H54 (cell line): ENCODE measurements around the gene LRRC71.

Experiments used
- DNase-seq: peaks from one replicate; pipeline ENCODE4 v3.0.0; 2011; ENCODE audit warnings: low spot score, mixed read lengths; ENCODE audit not compliant: insufficient read length
- FAIRE-seq: peaks from 3 replicates; lab custom pipeline; 2011; peaks lifted over from hg19 to GRCh38; lab: Jason Lieb, UNC
- POLR2A ChIP-seq: IDR thresholded peaks from 2 replicates; pipeline ENCODE4 v1.6.1; 2011; ENCODE audit warnings: low read depth, mild to moderate bottlenecking, low read length

LRRC71 gene

DNA sequence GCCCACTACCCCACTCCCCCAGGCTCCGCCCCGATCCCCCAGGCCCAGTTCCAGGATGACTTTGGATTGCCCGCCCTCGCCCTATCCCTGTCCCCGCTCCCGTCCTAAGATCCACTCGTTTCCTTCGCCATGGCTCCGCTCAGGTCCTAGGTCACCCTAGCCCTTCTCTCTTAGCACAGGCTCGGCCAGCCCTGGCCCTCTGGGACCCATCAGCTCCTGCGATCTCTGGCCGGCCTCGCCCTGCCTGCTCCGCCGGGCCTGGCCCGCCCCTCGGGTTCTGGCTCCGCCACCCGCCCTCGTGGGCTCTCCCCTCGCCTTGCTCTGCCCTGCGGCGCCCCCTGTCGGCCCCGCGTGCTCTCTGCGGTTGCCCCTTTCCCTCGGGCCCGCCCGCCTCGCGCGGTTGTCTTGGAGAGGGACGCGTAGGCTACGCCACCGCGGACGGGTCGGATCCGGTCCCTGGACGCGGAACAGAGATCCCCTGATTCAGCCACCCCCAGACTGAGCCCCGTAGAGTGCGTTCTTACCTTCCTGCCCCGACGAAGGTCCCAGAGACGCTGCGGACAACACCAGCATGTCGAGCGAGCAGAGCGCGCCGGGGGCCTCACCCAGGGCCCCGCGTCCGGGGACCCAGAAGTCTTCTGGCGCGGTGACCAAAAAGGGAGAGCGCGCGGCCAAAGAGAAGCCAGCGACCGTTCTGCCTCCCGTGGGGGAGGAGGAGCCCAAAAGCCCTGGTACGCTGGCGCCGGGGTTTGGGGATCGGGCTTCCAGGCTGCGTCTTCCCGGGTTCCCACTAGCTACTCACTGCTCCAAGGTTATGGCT is at the start of gene LRRC71:
TSS of gene LRRC71 (plus strand) at position 400 of the 820 bp plus-strand sequence. CDS start at position 572, 172 bp downstream.
- no peak for FAIRE-seq
- TF ChIP-seq POLR2A = no peak
- DNase-seq = peak; percentile 85

- DNase-seq (no peak), FAIRE-seq (no peak)
- TF ChIP-seq POLR2A = no peak
Observed at GRCh38 chr1:156873659-156874058, 46.8 kb upstream of the LRRC71 start.

DNA sequence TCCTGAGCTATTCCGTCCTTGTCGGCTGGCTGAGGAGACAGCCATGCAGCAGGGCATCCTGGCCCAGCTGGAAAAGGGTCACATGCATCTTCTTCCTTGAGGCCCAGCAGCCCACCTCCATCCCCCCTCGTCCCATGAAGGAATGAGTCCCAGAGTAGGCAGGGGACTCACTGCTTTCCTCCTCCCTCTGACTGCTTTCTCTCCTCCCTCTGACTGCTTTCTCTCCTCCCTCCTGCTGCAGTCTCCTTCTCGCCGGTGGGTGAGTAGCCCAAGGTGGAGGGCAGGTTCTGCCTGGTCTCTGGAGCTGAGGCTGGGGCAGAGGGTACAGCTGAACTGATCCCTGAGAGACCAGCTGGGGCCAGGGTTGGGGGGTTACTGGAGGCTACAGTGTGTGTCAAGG is 46.3 kb upstream of the LRRC71 start:
- FAIRE-seq (no peak), DNase-seq (no peak)
- TF ChIP-seq POLR2A = no peak

DNA sequence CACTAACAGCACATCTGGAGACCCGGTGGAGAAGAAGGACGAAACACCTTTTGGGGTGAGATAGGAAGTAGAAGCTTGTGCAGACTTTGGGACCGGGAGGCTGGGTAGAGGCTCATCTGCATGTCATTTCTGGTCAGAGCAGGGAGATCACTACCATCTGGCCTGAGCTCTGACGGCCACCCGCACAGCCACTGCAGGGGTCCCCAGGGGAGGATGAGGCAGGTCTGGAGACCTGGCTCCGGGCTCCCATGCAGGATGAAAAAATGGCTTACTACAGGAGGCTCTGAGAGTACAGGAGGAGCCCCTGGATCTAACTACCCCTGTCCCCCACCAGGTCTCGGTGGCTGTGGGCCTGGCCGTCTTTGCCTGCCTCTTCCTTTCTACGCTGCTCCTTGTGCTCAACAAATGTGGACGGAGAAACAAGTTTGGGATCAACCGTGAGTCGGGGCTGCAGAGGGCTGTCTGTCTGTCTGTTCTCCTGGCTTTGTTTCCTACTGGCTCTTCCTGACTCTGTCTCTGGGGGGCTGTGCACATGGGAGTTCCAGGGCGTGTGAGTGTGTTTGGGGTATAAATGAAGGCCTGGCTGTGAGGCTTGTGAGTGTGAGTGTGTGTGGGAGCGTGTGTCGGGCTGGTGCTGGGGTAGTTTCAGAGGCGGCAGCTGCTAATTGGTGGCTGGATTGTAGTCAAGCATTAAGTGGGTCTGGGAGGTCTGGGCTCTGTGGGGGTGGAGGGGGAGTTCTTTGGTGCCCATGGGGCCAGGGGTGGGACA is 45.7 kb upstream of the LRRC71 start:
- DNase-seq (no peak), FAIRE-seq (no peak)
- no peak for TF ChIP-seq POLR2A

GRCh38 chr1:156875341-156875615 is 45.2 kb upstream of the LRRC71 start:
- no peak for TF ChIP-seq POLR2A
- DNase-seq (no peak), FAIRE-seq (no peak)

GRCh38 chr1:156876281-156876680 is 44.2 kb upstream of the LRRC71 start:
- no peak for TF ChIP-seq POLR2A
- no peak for FAIRE-seq

DNA sequence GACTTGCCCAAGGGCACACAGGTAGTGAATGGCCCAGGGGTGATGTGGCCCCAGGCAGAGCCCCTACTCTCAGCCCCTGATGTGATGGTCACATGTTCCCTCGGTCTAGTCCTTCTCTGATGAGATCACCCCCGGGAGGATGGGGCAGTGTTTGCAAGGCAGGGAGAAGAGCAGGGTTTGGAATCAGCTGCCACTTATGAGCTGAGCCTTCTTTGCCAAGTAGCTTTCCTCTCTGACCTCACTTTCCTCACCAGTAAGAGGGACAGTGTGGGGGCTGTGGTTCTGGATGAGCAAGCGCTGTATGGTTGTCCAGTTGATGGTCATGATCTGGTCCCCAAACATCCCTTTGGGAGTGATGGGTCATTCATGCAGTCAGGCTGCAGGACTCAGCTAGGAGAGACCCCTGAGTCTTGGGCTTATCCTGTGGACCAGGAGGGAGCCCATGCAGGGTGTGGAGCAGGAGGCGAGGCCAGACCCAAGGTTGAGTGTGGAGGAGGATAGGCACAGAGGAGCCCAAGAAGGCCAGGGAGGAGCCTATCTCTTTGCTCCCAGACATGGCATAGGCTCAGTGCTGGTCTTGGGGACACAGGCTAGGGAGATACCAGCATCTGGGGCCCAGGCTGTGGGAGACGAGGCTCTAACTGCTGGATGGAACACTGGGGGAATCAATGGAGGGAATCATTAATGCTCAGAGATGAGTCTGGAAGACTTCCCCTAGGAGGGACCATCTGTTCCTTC is 42.8 kb upstream of the LRRC71 start:
- FAIRE-seq (no peak), DNase-seq (no peak)
- no peak for TF ChIP-seq POLR2A

More at GRCh38 chr1:156876281-156876680, 44.2 kb upstream of the LRRC71 start:
- no peak for DNase-seq

DNA sequence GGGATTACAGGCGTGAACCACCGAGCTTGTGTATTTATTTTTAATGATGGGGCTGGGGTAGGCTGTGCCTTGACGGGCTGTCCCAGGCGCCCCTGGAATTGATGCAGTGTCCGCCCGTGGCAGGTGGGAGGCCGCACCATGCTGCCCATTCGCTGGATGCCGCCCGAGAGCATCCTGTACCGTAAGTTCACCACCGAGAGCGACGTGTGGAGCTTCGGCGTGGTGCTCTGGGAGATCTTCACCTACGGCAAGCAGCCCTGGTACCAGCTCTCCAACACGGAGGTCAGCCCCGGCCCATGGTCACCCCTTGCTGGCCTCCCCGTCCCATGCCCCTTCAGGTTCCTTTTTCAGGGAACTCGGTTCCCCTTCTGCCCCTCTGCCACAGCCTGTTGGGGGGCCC is 40.6 kb upstream of the LRRC71 start:
- no peak for TF ChIP-seq POLR2A
- FAIRE-seq (no peak), DNase-seq (no peak)

- DNase-seq (no peak), FAIRE-seq (no peak)
- TF ChIP-seq POLR2A = no peak
Observed at GRCh38 chr1:156880473-156880872, 40.0 kb upstream of the LRRC71 start.

DNA sequence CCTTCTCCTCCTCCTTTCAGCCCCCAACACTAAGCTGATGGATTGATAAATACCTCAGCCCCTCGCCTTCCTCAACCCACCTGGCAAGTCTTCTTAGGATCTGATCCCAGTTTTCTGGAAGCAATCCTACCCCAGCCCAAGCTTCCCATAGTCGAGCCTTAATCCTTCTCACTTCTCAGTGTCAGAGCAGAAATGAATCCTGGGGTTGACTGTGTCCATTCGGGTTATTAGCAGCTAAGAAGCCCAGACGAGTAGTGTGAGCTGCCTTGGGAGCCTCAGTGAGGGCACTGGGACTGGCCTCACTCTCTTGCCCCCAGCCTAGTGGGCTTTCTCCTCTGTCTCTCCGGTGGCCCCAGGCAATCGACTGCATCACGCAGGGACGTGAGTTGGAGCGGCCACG is 39.3 kb upstream of the LRRC71 start:
- no peak for TF ChIP-seq POLR2A

DNA sequence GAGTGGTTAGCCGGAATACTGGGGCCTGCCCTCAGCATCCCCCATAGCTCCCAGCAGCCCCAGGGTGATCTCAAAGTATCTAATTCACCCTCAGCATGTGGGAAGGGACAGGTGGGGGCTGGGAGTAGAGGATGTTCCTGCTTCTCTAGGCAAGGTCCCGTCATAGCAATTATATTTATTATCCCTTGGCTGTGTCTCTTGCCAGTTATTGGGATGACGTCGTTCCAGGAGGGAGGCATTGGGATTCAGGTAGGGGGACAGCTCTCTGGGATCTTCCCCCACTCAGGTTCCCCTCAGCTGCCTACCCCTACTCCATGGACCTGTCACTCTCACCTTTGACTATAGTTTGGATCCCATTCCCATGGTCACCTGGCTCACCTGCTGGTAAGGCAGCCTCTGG is 38.8 kb upstream of the LRRC71 start:
- no peak for TF ChIP-seq POLR2A
- FAIRE-seq (no peak), DNase-seq (no peak)

More for the DNA sequence above, 39.3 kb upstream of the LRRC71 start:
- no peak for FAIRE-seq
- no peak for DNase-seq

DNA sequence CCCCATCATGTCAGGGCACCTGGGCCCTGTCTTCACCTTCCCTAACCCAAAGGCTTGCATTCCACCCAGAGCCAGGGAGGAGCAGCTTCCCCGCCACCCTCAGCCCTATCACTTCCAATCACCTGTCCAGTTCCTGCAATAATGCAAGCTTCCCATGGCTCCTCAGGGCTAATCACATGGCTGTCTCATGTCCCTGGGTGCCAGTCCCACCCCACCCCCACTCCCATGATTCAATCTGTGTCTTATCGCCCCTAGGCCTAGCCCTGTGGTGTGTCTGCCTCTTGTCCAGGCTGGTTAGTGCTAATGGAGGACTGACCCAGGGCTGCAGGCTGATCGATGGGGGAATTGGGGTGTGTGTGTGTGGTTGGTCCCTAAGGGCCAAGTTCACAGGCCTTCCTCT is 37.9 kb upstream of the LRRC71 start:
- TF ChIP-seq POLR2A = no peak
- no peak for FAIRE-seq
- DNase-seq = no peak

DNA sequence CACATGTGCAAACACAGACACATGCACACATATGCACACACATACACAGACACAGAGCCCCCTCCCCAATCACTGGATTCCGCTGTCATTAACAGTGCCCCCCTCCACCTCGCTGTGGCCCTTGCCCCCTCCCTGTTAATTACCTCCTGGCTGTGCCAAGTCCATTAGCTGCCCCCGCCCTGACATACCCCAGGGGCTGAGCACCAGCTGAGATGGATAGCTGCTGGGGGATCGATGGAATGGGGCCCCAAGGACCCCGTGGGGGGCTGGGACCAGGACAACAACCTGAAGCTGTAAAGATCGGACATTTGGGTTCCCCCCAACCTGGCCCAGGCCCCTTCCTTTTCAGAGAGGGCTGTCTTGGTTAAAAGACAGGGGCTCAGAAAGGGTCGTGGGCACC is 36.5 kb upstream of the LRRC71 start:
- FAIRE-seq = no peak
- DNase-seq = no peak
- no peak for TF ChIP-seq POLR2A
